GM12875 (cell line): Measurements from ENCODE around the gene TRIM42.

ENCODE experiments used
- H3K4me3 ChIP-seq: one replicate; pipeline ENCODE4 v1.5.1; 2011; ENCODE audit warnings: low read depth, low read length, control low read depth
- TF ChIP-seq, protein P1 (sequence below): IDR thresholded peaks from 2 replicates; pipeline ENCODE4 v1.5.1; 2011; ENCODE audit warnings: low read depth, mild to moderate bottlenecking, control low read depth, inconsistent platforms, low read length, moderate library complexity, borderline replicate concordance; ENCODE audit not compliant: insufficient read depth

The TRIM42 gene

GRCh38 chr3:140695361-140696061 is 17.6 kb downstream of the TRIM42 start:
- H3K4me3 ChIP-seq = no peak overlapping the region
- TF ChIP-seq, protein P1, sequence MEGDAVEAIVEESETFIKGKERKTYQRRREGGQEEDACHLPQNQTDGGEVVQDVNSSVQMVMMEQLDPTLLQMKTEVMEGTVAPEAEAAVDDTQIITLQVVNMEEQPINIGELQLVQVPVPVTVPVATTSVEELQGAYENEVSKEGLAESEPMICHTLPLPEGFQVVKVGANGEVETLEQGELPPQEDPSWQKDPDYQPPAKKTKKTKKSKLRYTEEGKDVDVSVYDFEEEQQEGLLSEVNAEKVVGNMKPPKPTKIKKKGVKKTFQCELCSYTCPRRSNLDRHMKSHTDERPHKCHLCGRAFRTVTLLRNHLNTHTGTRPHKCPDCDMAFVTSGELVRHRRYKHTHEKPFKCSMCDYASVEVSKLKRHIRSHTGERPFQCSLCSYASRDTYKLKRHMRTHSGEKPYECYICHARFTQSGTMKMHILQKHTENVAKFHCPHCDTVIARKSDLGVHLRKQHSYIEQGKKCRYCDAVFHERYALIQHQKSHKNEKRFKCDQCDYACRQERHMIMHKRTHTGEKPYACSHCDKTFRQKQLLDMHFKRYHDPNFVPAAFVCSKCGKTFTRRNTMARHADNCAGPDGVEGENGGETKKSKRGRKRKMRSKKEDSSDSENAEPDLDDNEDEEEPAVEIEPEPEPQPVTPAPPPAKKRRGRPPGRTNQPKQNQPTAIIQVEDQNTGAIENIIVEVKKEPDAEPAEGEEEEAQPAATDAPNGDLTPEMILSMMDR = no peak

DNA sequence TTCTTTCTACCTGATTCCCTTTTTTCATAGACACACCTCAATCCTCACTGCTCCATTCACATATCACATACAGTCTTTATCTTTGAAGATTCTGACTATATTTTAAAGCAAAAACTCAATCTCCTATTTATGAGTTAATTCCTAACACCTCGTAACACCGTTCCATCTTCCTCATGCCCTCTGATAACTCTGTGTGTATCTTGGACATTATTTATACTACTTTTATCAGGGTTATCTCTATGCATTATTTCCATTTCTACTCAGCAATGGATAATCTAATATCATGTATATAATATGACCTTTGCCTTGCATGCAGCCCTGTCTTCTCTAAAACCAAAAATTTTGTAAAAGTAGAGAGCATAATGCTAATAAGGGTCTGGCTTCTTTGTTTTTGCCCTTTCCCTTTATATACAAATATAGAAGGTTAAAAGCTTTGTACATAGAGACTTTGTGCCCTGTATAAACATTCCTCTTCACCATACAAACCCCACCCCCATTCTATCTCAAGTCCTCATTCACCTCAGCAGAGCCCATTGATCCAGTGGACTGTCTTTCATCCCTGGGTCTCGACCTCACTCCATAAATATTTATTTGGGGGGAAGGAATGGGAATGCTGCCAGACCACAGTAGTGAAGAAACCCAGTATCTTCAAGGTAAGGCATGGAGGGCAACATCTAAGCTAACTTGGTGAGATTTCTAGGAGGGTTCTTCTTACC is 21.8 kb downstream of the TRIM42 start:
- TF ChIP-seq, protein P1 = no peak
- no peak overlapping the region for H3K4me3 ChIP-seq

- TF ChIP-seq, protein P1 = no peak
- H3K4me3 ChIP-seq = no peak overlapping the region
These were observed 24.4 kb downstream of the TRIM42 start for GRCh38 chr3:140702281-140702680.

DNA sequence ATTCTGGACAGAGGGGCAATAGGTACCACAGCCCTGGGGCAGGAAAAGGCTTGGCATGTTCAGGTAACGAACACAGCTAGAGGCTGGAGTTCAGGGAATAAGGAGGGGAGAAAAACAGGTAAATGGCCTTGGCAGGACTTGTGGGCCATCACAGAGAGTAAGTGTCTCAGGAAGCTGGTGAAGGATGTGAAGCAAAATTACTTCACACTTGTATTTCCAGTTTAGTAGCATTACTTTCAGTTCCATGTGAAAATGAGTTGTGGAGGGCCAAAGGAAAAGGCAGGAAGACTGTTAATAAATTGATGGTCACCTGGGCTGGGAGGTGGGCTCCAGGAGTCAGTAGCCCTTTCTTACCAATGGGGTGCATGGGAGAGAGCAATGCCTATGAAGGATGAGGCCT is 25.6 kb downstream of the TRIM42 start:
- no peak overlapping the region for H3K4me3 ChIP-seq
- TF ChIP-seq, protein P1 = no peak

DNA sequence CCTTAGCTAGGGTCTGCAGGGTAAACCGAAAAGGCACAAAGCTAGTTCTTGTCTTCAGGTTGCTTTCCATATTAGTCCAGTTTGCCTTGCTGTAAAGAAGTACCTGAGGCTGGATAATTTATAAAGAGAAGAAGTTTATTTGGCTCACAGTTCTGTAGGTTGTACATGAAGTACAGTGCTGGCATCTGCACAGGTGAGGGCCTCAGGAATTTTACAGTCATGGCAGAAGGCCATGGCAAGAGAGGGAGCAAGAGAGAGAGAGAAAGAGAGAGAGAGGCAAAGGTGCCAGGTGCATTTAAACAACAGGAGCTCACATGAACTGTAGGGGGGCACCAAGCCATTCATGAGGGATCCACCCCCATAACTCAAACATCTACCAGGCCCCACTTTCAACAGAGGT is 26.9 kb downstream of the TRIM42 start:
- H3K4me3 ChIP-seq = no peak overlapping the region
- TF ChIP-seq, protein P1 = no peak

DNA sequence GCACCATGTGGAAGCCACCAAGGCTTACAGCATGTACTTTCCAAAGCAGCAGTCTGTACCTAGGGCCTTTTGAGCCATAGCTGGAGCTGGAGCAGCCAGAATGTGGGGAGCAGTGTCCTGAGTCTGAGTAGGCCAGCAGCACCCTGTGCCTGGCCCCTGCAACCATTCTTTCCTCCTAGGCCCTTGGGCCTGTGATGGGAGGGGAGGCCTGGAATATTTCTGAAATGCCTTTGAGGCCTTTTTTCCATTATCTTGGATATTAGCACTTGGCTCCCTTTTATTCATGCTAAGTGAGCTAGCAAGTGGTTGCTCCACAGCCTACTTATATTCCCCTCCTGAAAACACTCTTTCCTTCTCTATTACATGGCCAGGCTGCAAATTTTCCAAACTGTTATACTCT is 28.1 kb downstream of the TRIM42 start:
- no peak overlapping the region for H3K4me3 ChIP-seq
- TF ChIP-seq, protein P1 = no peak

DNA sequence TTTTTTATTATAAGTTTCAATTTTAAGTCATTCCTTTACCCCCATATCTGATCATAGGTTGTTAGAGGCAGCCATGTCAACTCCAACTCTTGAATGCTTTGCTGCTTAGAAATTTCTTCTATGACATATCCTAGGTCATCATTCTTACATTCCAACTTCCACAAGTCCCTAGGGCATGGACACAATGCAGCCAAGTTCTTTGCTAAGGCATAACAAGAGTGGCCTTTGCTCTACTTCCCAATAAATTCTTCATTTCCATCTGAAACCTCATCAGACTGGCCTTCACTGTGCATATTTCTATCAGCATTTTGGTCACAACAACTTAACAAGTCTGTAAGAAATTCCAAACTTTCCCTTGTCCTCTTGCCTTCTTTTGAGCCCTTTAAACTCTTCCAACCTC is 28.5 kb downstream of the TRIM42 start:
- H3K4me3 ChIP-seq = no peak overlapping the region
- TF ChIP-seq, protein P1 = no peak
